Ascending aorta (tissue), 2 donors: ENCODE data around the gene PSMD10. TPM values are rescaled to one million over a fixed set of nuclear protein-coding genes. Genes with fewer than 3 reads are reported as not detected.

Source experiments
- DNase-seq, 2 donors: peaks; one replicate each; pipeline ENCODE4 v3.0.0-alpha.2; 2019; ENCODE audit warnings: low spot score in 2 of 2
- H3K27ac ChIP-seq, 2 donors: fragments of 200-600 bp; sonication (generic); one replicate each; pipeline ENCODE4 v1.5.1; 2016 to 2017; ENCODE audit warnings: mild to moderate bottlenecking in 1 of 2
- H3K27me3 ChIP-seq: fragments of 200-600 bp; sonication (generic); one replicate; pipeline ENCODE4 v1.5.1; 2017
- H3K36me3 ChIP-seq, 2 donors: fragments of 200-600 bp; sonication (generic); one replicate each; pipeline ENCODE4 v1.5.1; 2016
- H3K4me1 ChIP-seq, 2 donors: fragments of 200-600 bp; sonication (generic); one replicate each; pipeline ENCODE4 v1.5.1; 2016 to 2017; ENCODE audit warnings: mild to moderate bottlenecking in 1 of 2
- H3K4me3 ChIP-seq, 2 donors: fragments of 200-600 bp; sonication (generic); one replicate each; pipeline ENCODE4 v1.5.1; 2016 to 2017; ENCODE audit warnings: mild to moderate bottlenecking in 1 of 2
- H3K9me3 ChIP-seq, 2 donors: fragments of 200-600 bp; sonication (generic); one replicate each; pipeline ENCODE4 v1.5.1; 2016
- intact Hi-C: fragments of 100-400 bp; cut with DNase I; formaldehyde crosslinking; loops from one replicate; pipeline ENCODE4 v1.15.1; 2023
- total RNA-seq: library from RNA; depleted of rRNA; stranded (reverse); fragments of >200 nt; gene quantifications from one replicate; pipeline ENCODE4 v1.1.0, GENCODE V29; 2016
- TF ChIP-seq, protein P1 (sequence below), 3 experiments: fragments of 200-600 bp in 2 of 3; fragments of 450-650 bp in 1 of 3; sonication (generic) in 2 of 3; IDR thresholded peaks; one replicate each; pipeline ENCODE4 v1.5.1; 2016 to 2019; ENCODE audit warnings: antibody characterized with exemption in 3 of 3, mild to moderate bottlenecking in 1 of 3, moderate library complexity in 1 of 3

The PSMD10 gene
- total RNA-seq, 1 donor from 2014 or later = 11.5 TPM

DNA sequence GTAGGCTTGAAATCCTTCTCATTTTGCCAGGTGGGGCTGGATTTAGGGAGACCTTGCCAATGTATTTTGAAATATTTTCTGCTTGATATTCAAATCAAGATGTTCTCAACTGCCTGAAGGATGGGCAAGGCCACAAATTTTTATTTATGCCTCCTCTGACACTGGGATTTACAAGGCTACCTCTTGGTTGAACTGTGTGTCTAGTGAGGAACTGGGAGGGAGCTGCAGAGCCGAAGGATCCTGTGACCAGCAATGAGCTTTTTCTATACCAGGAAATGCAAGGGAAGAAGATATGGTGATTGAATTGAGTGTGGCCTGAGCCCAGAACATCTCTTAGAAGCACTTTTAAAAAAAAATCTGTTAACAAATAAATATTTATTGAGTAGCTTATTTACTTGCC, 31.5 kb downstream of the PSMD10 start:
- Histone ChIP-seq H3K27ac (no peak overlapping the region), H3K36me3 (no peaks in the 10 kb centered on the region), H3K4me1 (no peaks in the 10 kb centered on the region), H3K27me3 (no peaks in the 10 kb centered on the region), H3K9me3 (no peaks in the 10 kb centered on the region), H3K4me3 (no peak overlapping the region)
- no peak for DNase-seq
- TF ChIP-seq, protein P1, sequence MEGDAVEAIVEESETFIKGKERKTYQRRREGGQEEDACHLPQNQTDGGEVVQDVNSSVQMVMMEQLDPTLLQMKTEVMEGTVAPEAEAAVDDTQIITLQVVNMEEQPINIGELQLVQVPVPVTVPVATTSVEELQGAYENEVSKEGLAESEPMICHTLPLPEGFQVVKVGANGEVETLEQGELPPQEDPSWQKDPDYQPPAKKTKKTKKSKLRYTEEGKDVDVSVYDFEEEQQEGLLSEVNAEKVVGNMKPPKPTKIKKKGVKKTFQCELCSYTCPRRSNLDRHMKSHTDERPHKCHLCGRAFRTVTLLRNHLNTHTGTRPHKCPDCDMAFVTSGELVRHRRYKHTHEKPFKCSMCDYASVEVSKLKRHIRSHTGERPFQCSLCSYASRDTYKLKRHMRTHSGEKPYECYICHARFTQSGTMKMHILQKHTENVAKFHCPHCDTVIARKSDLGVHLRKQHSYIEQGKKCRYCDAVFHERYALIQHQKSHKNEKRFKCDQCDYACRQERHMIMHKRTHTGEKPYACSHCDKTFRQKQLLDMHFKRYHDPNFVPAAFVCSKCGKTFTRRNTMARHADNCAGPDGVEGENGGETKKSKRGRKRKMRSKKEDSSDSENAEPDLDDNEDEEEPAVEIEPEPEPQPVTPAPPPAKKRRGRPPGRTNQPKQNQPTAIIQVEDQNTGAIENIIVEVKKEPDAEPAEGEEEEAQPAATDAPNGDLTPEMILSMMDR (IDR thresholded peaks at IDR 0.05) = no peak
- intact Hi-C loops = no loop called here

DNA sequence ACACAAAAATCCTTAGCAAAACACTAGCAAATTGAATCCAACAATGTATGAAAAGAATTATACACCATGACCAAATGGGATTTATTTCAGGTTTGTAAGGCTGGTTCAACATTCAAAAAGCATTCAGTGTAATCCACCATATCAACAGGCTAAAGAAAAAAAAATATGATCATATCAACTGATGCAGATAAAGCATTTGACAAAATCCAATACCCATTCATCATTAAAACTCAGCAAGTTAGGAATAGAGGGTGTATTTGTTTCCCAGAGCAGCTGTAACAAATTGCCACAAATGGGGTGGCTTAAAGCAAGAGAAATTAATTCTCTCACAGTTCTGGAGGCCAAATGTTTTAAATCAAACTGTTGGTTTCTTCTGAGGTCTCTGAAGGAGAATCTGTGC, 35.8 kb downstream of the PSMD10 start:
- Histone ChIP-seq H3K4me1 (no peaks in the 10 kb centered on the region), H3K36me3 (no peaks in the 10 kb centered on the region), H3K4me3 (no peak overlapping the region), H3K27ac (no peak overlapping the region), H3K27me3 (no peaks in the 10 kb centered on the region), H3K9me3 (no peaks in the 10 kb centered on the region)
- intact Hi-C loops = no loop called here
- DNase-seq = no peak
- TF ChIP-seq, protein P1 (IDR thresholded peaks at IDR 0.05) = no peak

DNA sequence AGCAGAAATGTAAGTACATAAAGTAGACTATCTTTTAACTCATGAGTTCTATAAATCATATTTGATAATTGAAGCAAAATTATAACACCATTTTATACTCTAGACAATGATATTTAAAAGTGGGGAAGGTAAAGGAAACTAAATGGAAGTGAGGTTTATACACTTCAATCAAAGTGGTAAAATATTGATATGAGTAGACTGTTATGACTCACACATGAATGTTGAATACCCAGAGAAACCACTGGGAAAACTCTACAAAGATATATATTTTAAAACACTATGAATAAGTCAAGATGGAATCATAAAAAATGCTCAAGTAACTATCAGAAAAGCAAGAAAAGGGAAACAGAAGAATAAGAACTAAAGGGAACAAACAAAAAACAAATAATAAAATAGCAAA, 38.1 kb downstream of the PSMD10 start:
- no peaks in the 10 kb centered on the region for H3K27me3 ChIP-seq
- no peak for DNase-seq
- no peak overlapping the region for H3K4me3 ChIP-seq
- TF ChIP-seq, protein P1 (IDR thresholded peaks at IDR 0.05) = no peak
- H3K4me1 ChIP-seq = no peaks in the 10 kb centered on the region
- no peaks in the 10 kb centered on the region for H3K9me3 ChIP-seq
- H3K27ac ChIP-seq = no peak overlapping the region
- intact Hi-C loops = no loop called here
- H3K36me3 ChIP-seq = no peaks in the 10 kb centered on the region

DNA sequence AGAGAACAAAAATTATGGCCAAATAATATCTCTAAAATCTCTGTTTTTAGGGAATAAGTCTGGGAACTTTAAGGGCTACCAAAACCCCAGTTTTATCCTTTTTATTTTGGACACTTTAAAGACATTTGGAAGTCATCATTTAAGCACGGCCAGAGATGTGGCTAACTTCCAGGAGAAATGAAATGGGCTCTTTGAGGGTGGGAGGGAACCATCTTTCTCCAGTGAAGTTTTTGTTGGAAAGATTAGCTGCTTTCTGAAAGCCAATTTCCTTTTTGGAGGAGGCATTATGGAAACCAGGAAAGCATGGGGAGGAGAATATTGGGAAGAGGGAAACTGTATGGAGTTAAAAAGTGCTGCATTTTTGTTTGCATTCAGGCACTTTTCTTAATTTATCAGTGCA, 41.7 kb downstream of the PSMD10 start:
- no peaks in the 10 kb centered on the region for H3K4me1 ChIP-seq
- no peaks in the 10 kb centered on the region for H3K9me3 ChIP-seq
- H3K36me3 ChIP-seq = no peaks in the 10 kb centered on the region
- TF ChIP-seq, protein P1 (IDR thresholded peaks at IDR 0.05) = no peak
- no peak overlapping the region for H3K4me3 ChIP-seq
- no peaks in the 10 kb centered on the region for H3K27me3 ChIP-seq
- DNase-seq = no peak
- intact Hi-C loops = no loop called here
- no peak overlapping the region for H3K27ac ChIP-seq

DNA sequence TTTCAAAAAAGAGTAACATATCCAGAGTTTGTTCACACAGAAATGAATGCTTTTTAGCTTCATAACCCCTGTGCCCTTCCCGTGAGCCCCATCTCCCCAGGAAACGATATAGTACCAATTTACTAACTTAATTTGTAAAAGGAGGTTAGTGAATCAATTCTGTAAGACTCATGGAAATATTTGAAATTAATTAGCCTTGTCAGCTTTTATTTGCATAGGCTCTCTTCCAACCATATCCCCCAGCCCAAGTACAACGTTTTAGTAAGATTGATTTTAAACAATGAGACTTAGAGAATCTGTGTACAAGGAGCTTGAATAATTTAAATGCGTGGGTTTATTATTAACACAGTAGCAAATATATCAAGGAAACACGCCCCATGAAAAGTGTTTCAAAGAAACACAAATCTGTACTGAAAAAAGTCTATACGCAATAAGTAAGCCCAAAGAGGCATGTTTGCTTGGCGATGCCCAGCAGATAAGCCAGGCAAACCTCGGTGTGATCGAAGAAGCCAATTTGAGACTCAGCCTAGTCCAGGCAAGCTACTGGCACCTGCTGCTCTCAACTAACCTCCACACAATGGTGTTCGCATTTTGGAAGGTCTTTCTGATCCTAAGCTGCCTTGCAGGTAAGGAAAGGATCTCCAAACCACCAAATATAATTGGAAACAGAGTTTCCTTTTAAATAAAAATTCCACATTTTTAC, 46.6 kb downstream of the PSMD10 start, which contains the start of gene VSIG1:
Gene VSIG1, plus strand, starts transcription at position 512 of the 703 bp plus-strand sequence. Its CDS starts 66 bp downstream, at position 578.
- Histone ChIP-seq H3K27me3 (no peaks in the 10 kb centered on the region), H3K9me3 (no peaks in the 10 kb centered on the region), H3K4me1 (no peaks in the 10 kb centered on the region), H3K4me3 (no peak within 1 kb of the TSS), H3K36me3 (no peaks in the 10 kb centered on the region), H3K27ac (no peak within 1 kb of the TSS)
- intact Hi-C loops = no loop called here
- TF ChIP-seq, protein P1 (IDR thresholded peaks at IDR 0.05) = no peak
- DNase-seq = no peak
